KMS-11 (cell line): ENCODE results near the gene NLRC5.
"Not testable (repeated sequence)": the region's sequence is repeated elsewhere in the genome, so short reads cannot be mapped to it uniquely, and the experiment has no call there.

Experiments
- H2AFZ ChIP-seq: fragments of 200-600 bp; sonication (generic); 2 replicates; pipeline ENCODE4 v1.6.1; 2016; ENCODE audit warnings: antibody characterized with exemption, mixed run types, low read depth
- H3K27ac ChIP-seq: fragments of 200-600 bp; sonication (generic); 2 replicates; pipeline ENCODE4 v1.6.1; 2016; ENCODE audit warnings: mild to moderate bottlenecking, mixed run types
- H3K27me3 ChIP-seq: fragments of 200-600 bp; sonication (generic); 2 replicates; pipeline ENCODE4 v1.6.1; 2017; ENCODE audit warnings: mild to moderate bottlenecking, low read depth, mixed run types, moderate library complexity; ENCODE audit not compliant: insufficient read depth
- H3K36me3 ChIP-seq: fragments of 200-600 bp; sonication (generic); 2 replicates; pipeline ENCODE4 v1.6.1; 2017; ENCODE audit warnings: mild to moderate bottlenecking, mixed run types; ENCODE audit not compliant: insufficient read depth
- H3K4me1 ChIP-seq: fragments of 200-600 bp; sonication (generic); 2 replicates; pipeline ENCODE4 v1.6.1; 2016; ENCODE audit warnings: mild to moderate bottlenecking, low read depth, mixed run types; ENCODE audit not compliant: poor library complexity, severe bottlenecking
- H3K4me2 ChIP-seq: fragments of 200-600 bp; sonication (generic); 2 replicates; pipeline ENCODE4 v1.7.0; 2016; ENCODE audit warnings: mild to moderate bottlenecking, mixed run types
- H3K4me3 ChIP-seq: fragments of 200-600 bp; sonication (generic); IDR thresholded peaks from 2 replicates; pipeline ENCODE4 v1.6.1; 2017; ENCODE audit warnings: low read depth, low read length, mixed read lengths; ENCODE audit not compliant: insufficient read depth
- H3K79me2 ChIP-seq: fragments of 200-600 bp; sonication (generic); 2 replicates; pipeline ENCODE4 v1.6.1; 2016; ENCODE audit warnings: low read depth, mixed run types; ENCODE audit not compliant: insufficient read depth
- H3K9ac ChIP-seq: fragments of 200-600 bp; sonication (generic); 2 replicates; pipeline ENCODE4 v1.6.1; 2016; ENCODE audit warnings: mild to moderate bottlenecking, mixed run types
- H4K20me1 ChIP-seq: fragments of 200-600 bp; sonication (generic); 2 replicates; pipeline ENCODE4 v1.6.1; 2016; ENCODE audit warnings: mild to moderate bottlenecking, mixed run types; ENCODE audit not compliant: insufficient read depth
- CTCF ChIP-seq: fragments of 200-600 bp; sonication (generic); conservative IDR thresholded peaks from 2 replicates; pipeline ENCODE4 v1.6.1; 2017; ENCODE audit warnings: low read depth, mild to moderate bottlenecking, antibody characterized with exemption, low read length, moderate library complexity, mixed read lengths

NLRC5 gene

GRCh38 chr16:56985962-56986360, 3.4 kb upstream of the NLRC5 start:
- Histone ChIP-seq H3K4me1 (peaks cover 14% of the 10 kb centered on the region), H2AFZ (no peak overlapping the region), H3K36me3 (no peaks in the 10 kb centered on the region), H3K27me3 (no peaks in the 10 kb centered on the region), H3K27ac (no peak overlapping the region), H3K9ac (no peak overlapping the region), H4K20me1 (no peaks in the 10 kb centered on the region), H3K4me3 (no peak overlapping the region), H3K4me2 (no peak overlapping the region), H3K79me2 (no peaks in the 10 kb centered on the region)
- TF ChIP-seq CTCF: no peak

GRCh38 chr16:56986361-56986760, 3.0 kb upstream of the NLRC5 start:
- Histone ChIP-seq H3K27ac (no peak overlapping the region), H3K9ac (no peak overlapping the region), H3K79me2 (no peaks in the 10 kb centered on the region), H2AFZ (no peak overlapping the region), H4K20me1 (no peaks in the 10 kb centered on the region), H3K27me3 (no peaks in the 10 kb centered on the region), H3K4me3 (no peak overlapping the region), H3K4me2 (no peak overlapping the region), H3K36me3 (no peaks in the 10 kb centered on the region), H3K4me1 (peaks cover 15% of the 10 kb centered on the region)
- no peak for TF ChIP-seq CTCF

- H3K36me3 ChIP-seq, H3K79me2 ChIP-seq, H3K4me3 ChIP-seq, H3K27ac ChIP-seq, H3K9ac ChIP-seq, H4K20me1 ChIP-seq, H3K4me2 ChIP-seq, H2AFZ ChIP-seq, H3K27me3 ChIP-seq: not testable (repeated sequence)
- peaks cover 21% of the 10 kb centered on the region for H3K4me1 ChIP-seq
These were observed 2.4 kb upstream of the NLRC5 start for GRCh38 chr16:56986908-56987307.

- Histone ChIP-seq H3K27ac (no peak overlapping the region), H3K36me3 (no peaks in the 10 kb centered on the region), H4K20me1 (no peaks in the 10 kb centered on the region), H3K4me2 (no peak overlapping the region), H2AFZ (no peak overlapping the region), H3K9ac (no peak overlapping the region), H3K4me1 (peaks cover 21% of the 10 kb centered on the region), H3K27me3 (no peaks in the 10 kb centered on the region), H3K79me2 (no peaks in the 10 kb centered on the region), H3K4me3 (no peak overlapping the region)
- no peak for TF ChIP-seq CTCF
These were observed 1.7 kb upstream of the NLRC5 start for GRCh38 chr16:56987692-56988091.

DNA sequence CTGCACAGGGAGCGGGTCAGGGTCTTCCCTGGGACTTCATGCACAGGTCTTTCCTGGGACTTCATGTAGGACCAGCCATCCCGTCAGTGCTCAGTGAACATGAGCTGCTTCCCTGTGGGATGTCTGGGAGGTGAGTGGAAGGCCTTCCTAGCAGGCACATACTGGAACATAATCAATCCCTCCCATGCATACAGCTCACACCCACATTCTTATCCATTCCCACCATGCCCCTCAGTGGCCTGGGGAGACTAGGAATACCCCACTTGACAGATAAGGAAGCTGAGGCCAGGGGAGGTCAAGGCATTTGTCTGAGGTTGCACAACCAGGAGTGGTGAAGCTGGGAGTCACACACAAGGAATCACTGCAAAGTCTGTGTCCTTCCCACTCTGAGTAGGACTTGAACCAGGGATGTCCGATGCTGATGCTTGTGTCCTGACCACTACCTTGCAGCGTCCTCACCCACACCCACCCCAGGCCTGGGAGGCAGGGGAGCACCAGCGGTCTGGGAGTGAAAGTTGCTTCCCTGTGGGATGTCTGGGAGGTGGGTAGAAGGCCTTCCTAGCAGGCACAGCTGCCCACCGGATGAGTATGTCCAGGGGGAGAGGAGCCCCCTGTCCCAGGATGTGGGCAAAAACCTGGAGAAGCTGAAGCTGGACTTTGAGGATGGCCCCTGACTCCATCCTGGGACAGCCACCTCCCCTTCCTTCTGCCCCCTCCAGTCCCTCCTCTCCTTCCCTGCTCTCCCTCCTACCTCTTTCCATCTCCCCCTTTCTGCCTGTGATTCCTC, 1.0 kb upstream of the NLRC5 start:
- TF ChIP-seq CTCF: no peak
- Histone ChIP-seq H2AFZ (peak overlapping the region; percentile 92), H3K4me3 (no peak overlapping the region), H3K9ac (peak overlapping the region; percentile 71; the same call in 1 of the 2 replicates), H3K79me2 (no peaks in the 10 kb centered on the region), H3K4me2 (peak overlapping the region; percentile 95), H3K4me1 (peaks cover 21% of the 10 kb centered on the region), H4K20me1 (no peaks in the 10 kb centered on the region), H3K27ac (no peak overlapping the region), H3K36me3 (no peaks in the 10 kb centered on the region), H3K27me3 (no peaks in the 10 kb centered on the region)
